Testis (tissue), 3 donors: ENCODE data around the gene EPS15. TPM values are rescaled to one million over a fixed set of nuclear protein-coding genes. Genes with fewer than 3 reads are reported as not detected.

Experiments used
- DNase-seq: peaks from one replicate; pipeline ENCODE4 v3.0.0-alpha.2; 2019
- H3K27ac ChIP-seq, 2 donors: fragments of 200-600 bp; sonication (generic); one replicate each; pipeline ENCODE4 v1.5.1; 2019
- H3K27me3 ChIP-seq: fragments of 200-600 bp; sonication (generic); one replicate; pipeline ENCODE4 v1.5.1; 2019
- H3K36me3 ChIP-seq: fragments of 200-600 bp; sonication (generic); one replicate; pipeline ENCODE4 v1.5.1; 2017; ENCODE audit warnings: low read depth; ENCODE audit errors: missing control alignments
- H3K4me1 ChIP-seq: fragments of 200-600 bp; sonication (generic); one replicate; pipeline ENCODE4 v1.5.1; 2019
- H3K4me3 ChIP-seq, 2 donors: fragments of 200-600 bp; sonication (generic); one replicate each; pipeline ENCODE4 v1.5.1; 2017 to 2019
- H3K9me3 ChIP-seq: fragments of 200-600 bp; sonication (generic); one replicate; pipeline ENCODE4 v1.5.1; 2017
- CTCF ChIP-seq, 3 experiments: fragments of 450-650 bp in 2 of 3; fragments of 200-600 bp in 1 of 3; sonication (generic) in 1 of 3; IDR thresholded peaks; one replicate each; pipeline ENCODE4 v1.5.1; 2016 to 2019; ENCODE audit warnings: antibody characterized with exemption in 3 of 3, mild to moderate bottlenecking in 2 of 3, moderate library complexity in 1 of 3
- POLR2A ChIP-seq: fragments of 450-650 bp; IDR thresholded peaks from one replicate; pipeline ENCODE4 v1.6.1; 2017; ENCODE audit warnings: antibody characterized with exemption, mild to moderate bottlenecking, moderate library complexity
- WGBS, 2 donors: methylation state at CpG; one replicate each; pipeline ENCODE4 v1.1.5; 2018; 5-methylcytosine and 5-hydroxymethylcytosine counted together
- intact Hi-C: fragments of 100-400 bp; cut with DNase I; formaldehyde crosslinking; loops from one replicate; pipeline ENCODE4 v1.15.1; 2023; ENCODE audit warnings: low total_unique reads
- polyA plus RNA-seq: library from polyadenylated mRNA; stranded (reverse); fragments of 350-450 nt; fragmentation: Illumina TruSeq; extraction: RNeasy Lipid Tissue Mini Kit (QIAGEN cat#74804); gene quantifications from one replicate; pipeline ENCODE4 v1.2.3, GENCODE V29; 2014; ENCODE audit warnings: low read depth, low replicate concordance; ENCODE audit not compliant: insufficient read depth
- total RNA-seq, 2 donors: library from RNA; depleted of rRNA; stranded (reverse); fragments of >200 nt; gene quantifications; one replicate each; pipeline ENCODE4 v1.2.3, GENCODE V29; 2016

Gene EPS15
- total and polyA plus RNA-seq, 3 donors from 2014 or later, result 77.2 to 127 (median 108) TPM

DNA sequence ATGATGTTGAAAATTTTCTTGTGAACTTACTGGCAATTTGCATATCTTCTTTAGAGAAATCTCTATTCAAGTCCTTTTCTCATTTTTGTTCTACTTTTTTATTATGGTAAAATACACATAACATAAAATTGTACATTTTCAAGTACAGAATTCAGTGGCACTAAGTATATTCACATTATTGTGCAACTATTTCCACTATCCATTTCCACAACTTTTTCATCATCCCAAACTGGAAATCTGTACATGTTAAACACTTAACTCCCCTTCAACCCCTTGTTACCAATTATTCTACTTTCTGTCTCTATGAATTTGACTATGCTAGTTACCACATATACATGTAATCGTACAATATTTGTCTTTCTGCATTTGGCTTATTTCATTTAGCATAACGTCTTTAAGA lies 19.4 kb downstream of the EPS15 start:
- no peak for TF ChIP-seq POLR2A
- TF ChIP-seq CTCF (IDR thresholded peaks at IDR 0.05), result no peak
- 92 to 100% methylated on average over 2 of the region's 2 CpGs for WGBS, 2 donors
- Histone ChIP-seq H3K27ac (no peak overlapping the region), H3K4me1 (peaks cover 4% of the 10 kb centered on the region), H3K36me3 (no peaks in the 10 kb centered on the region), H3K9me3 (no peaks in the 10 kb centered on the region), H3K4me3 (no peak overlapping the region), H3K27me3 (no peaks in the 10 kb centered on the region)
- intact Hi-C loops, result no loop called here
- no peak for DNase-seq

DNA sequence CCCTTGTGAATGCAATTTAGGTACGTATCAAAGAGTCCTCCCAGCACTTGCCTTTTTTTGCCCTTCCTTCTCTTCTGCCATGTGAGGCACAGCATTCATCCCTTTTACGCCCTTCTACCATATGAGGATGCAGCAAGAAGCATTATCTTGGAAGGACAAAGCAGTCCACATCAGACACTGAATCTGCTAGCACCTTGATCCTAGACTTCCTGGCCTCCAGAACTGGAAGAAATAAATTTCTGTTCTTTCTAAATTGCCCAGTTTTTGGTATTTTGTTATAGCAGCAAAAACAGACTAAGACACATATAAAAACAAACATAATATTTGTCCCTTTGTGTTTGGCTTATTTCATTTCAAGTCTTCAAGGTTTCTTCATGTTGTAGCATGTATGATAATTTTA lies 20.1 kb downstream of the EPS15 start:
- Histone ChIP-seq H3K4me1 (peaks cover 11% of the 10 kb centered on the region), H3K9me3 (no peaks in the 10 kb centered on the region), H3K27me3 (no peaks in the 10 kb centered on the region), H3K27ac (no peak overlapping the region), H3K4me3 (no peak overlapping the region), H3K36me3 (no peaks in the 10 kb centered on the region)
- no peak for TF ChIP-seq POLR2A
- TF ChIP-seq CTCF (IDR thresholded peaks at IDR 0.05), result no peak
- no peak for DNase-seq
- intact Hi-C loops, result no loop called here
- 89 to 94% methylated on average over 2 of the region's 2 CpGs for WGBS, 2 donors

GRCh38 chr1:51497340-51497739 lies 21.7 kb downstream of the EPS15 start:
- Histone ChIP-seq H3K4me1 (peaks cover 11% of the 10 kb centered on the region), H3K4me3 (no peak overlapping the region), H3K27ac (no peak overlapping the region), H3K27me3 (no peaks in the 10 kb centered on the region), H3K9me3 (no peaks in the 10 kb centered on the region), H3K36me3 (no peaks in the 10 kb centered on the region)
- WGBS, 2 donors, result 93% methylated on average over 5 of the region's 5 CpGs
- intact Hi-C loops, result no loop called here
- no peak for TF ChIP-seq CTCF (IDR thresholded peaks at IDR 0.05)
- no peak for TF ChIP-seq POLR2A
- DNase-seq, result no peak

- no peaks in the 10 kb centered on the region for H3K9me3 ChIP-seq
- peaks cover 15% of the 10 kb centered on the region for H3K4me1 ChIP-seq
- no peaks in the 10 kb centered on the region for H3K36me3 ChIP-seq
- H3K27me3 ChIP-seq, result no peaks in the 10 kb centered on the region
- no peak overlapping the region for H3K4me3 ChIP-seq
- intact Hi-C loops, result no loop called here
- 58 to 75% methylated on average over 1 of the region's 1 CpG for WGBS, 2 donors
- TF ChIP-seq POLR2A, result no peak
- no peak for TF ChIP-seq CTCF (IDR thresholded peaks at IDR 0.05)
- no peak overlapping the region for H3K27ac ChIP-seq
- no peak for DNase-seq
These were observed 24.8 kb downstream of the EPS15 start for GRCh38 chr1:51494138-51494830.
